ENCODE results near the gene OGDH.

DNA sequence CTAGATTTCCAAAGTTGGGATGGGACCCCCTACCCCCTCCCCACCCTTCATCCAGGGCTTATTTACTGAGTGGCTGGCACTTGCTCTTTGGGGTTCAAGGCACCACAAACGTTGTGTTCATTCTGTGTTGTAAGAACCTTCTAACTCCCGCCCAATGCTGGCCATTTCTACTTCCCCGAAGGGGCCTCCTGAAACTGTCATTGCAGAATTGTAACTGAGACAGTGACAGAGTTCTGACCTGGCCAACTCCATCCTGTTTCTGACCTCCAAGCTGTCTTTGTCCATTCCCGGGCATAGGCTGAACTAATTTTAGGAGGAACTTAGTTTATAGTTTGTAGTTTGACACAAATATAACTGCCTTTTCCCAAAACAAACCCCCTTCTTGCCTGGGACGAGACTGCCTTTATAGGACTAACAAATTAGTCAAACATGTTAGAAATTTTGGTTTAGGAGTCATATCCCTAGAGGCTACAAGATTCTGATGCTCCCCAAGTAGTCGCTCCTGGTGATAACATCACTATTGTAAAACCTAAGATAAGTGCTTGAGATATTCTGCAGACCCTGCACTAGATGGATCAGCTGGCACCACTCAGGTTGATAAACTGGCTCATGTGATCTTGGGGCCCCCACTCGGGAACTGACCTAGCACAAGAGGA, 107.4 kb downstream of the OGDH start:
- TF ChIP-seq CTCF (IDR thresholded peaks at IDR 0.05), result no peak
- TF ChIP-seq POLR2AphosphoS5 (IDR thresholded peaks at IDR 0.05), result no peak

Data from breast epithelium (tissue), 3 donors.